CD4-positive, alpha-beta memory T cell (primary cell): ENCODE results near the gene IL36RN. TPM values are rescaled to one million over a fixed set of nuclear protein-coding genes. Genes with fewer than 3 reads are reported as not detected.

Experiments
- CTCF ChIA-PET: fragments of 350-600 bp; sonication (Branson Sonifier 250); formaldehyde crosslinking; loops from one replicate; lab custom pipeline; 2021; ENCODE audit warnings: inconsistent platforms; ENCODE audit not compliant: partially characterized antibody; lab: Charles Lee
- POLR2A ChIA-PET: fragments of 350-600 bp; sonication (Branson Sonifier 250); formaldehyde crosslinking; loops from one replicate; lab custom pipeline; 2021; ENCODE audit not compliant: partially characterized antibody; lab: Charles Lee
- DNase-seq, 5 donors: peaks; one replicate each; pipeline versions ENCODE4 v3.0.0 to v3.0.0-alpha.2; 2020 to 2022; ENCODE audit warnings: mixed read lengths in 1 of 5
- H3K27ac ChIP-seq: one replicate; pipeline ENCODE4 v1.7.0; 2013; ENCODE audit warnings: low read depth, low read length
- H3K27me3 ChIP-seq: 2 replicates; pipeline ENCODE4 v1.7.0; 2013; ENCODE audit warnings: mild to moderate bottlenecking, low read length, moderate library complexity; ENCODE audit not compliant: insufficient read depth
- H3K36me3 ChIP-seq: 2 replicates; pipeline ENCODE4 v1.7.0; 2013; ENCODE audit warnings: mild to moderate bottlenecking, low read length, moderate library complexity; ENCODE audit not compliant: insufficient read depth
- H3K4me1 ChIP-seq: 2 replicates; pipeline ENCODE4 v1.7.0; 2013; ENCODE audit warnings: mild to moderate bottlenecking, low read length, moderate library complexity; ENCODE audit not compliant: insufficient read depth
- H3K4me3 ChIP-seq, 2 donors: one replicate each; pipeline ENCODE4 v1.7.0; 2013; ENCODE audit warnings: low read length in 2 of 2, mild to moderate bottlenecking in 1 of 2
- H3K9me3 ChIP-seq, 2 donors: one replicate each; pipeline ENCODE4 v1.7.0; 2013; ENCODE audit warnings: low read length in 2 of 2, control low read depth in 1 of 2; ENCODE audit not compliant: control insufficient read depth in 1 of 2
- H3K27ac Mint-ChIP-seq, 7 donors: one replicate each; pipeline ENCODE4 v1.8.0; 2020 to 2021; ENCODE audit warnings: mixed read lengths in 7 of 7, mild to moderate bottlenecking in 6 of 7, inconsistent platforms in 3 of 7, moderate library complexity in 3 of 7
- H3K27me3 Mint-ChIP-seq, 2 donors: one replicate each; pipeline ENCODE4 v1.8.0; 2020 to 2021; ENCODE audit warnings: mixed read lengths in 2 of 2
- H3K36me3 Mint-ChIP-seq, 2 donors: one replicate each; pipeline ENCODE4 v1.8.0; 2020 to 2021; ENCODE audit warnings: mixed read lengths in 2 of 2, inconsistent platforms in 1 of 2, mild to moderate bottlenecking in 1 of 2
- H3K4me1 Mint-ChIP-seq, 4 donors: one replicate each; pipeline ENCODE4 v1.8.0; 2020 to 2021; ENCODE audit warnings: mixed read lengths in 4 of 4, mild to moderate bottlenecking in 1 of 4
- H3K4me3 Mint-ChIP-seq, 8 donors: one replicate each; pipeline ENCODE4 v1.8.0; 2020 to 2021; ENCODE audit warnings: mixed read lengths in 8 of 8, mild to moderate bottlenecking in 7 of 8, moderate library complexity in 6 of 8, inconsistent platforms in 3 of 8
- H3K9me3 Mint-ChIP-seq, 8 donors: one replicate each; pipeline ENCODE4 v1.8.0; 2020 to 2021; ENCODE audit warnings: mixed read lengths in 8 of 8, mild to moderate bottlenecking in 5 of 8, inconsistent platforms in 3 of 8, moderate library complexity in 1 of 8
- intact Hi-C: fragments of 100-400 bp; cut with micrococcal nuclease; formaldehyde crosslinking; loops from one replicate; pipeline ENCODE4 v1.15.1; 2023
- polyA plus RNA-seq, 2 donors: library from polyadenylated mRNA; unstranded; fragments of 300-500 nt; fragmentation: Illumina TruSeq; gene quantifications; one replicate each; pipeline ENCODE4 v1.2.3, GENCODE V29; 2021
- total RNA-seq, 2 experiments: library from RNA; stranded (reverse); gene quantifications; one replicate each; pipeline ENCODE4 v1.2.3, GENCODE V29; 2021

The IL36RN gene
- total and polyA plus RNA-seq, 4 experiments from 2014 or later, result not detected

DNA sequence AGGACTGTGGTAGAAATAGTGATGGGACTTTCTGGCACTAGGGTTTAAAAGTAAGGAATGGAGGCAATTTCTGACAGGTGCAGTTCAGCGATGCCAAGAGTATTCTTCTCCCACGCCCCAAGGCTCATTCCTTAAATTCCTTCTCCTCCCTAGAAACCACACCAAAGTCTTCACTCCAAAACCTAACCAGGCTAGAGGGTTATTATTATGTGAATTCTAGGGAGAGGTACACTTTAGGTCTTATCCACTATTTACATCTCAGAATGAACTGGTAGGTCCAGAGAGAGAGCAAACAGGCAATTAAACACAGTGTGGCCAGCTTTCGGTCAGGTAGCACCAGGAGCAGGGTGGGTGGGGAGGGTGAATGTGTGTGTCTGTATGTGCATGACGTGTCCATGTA lies 20.1 kb downstream of the IL36RN start:
- Mint-ChIP-seq H3K4me3 (no peak overlapping the region), H3K4me1 (peaks cover 2 to 6% (median 4%) of the 10 kb centered on the region in 4 donors), H3K27me3 (peaks cover 4 to 9% of the 10 kb centered on the region in 2 donors), H3K9me3 (peaks cover 0 to 2% (median 0%) of the 10 kb centered on the region in 8 donors), H3K36me3 (no peaks in the 10 kb centered on the region), H3K27ac (no peak overlapping the region)
- no peak overlapping the region for H3K27ac ChIP-seq
- no peaks in the 10 kb centered on the region for H3K27me3 ChIP-seq
- no peak for DNase-seq
- POLR2A ChIA-PET, result no interaction called here
- CTCF ChIA-PET, result interaction anchor here (1.3 to 2.1 kb wide), 7 partner anchors 11 to 311 kb away, joined by 3 to 10 read pairs (median 4); partner anchors contain the start of gene IL36RN
- H3K9me3 ChIP-seq, result no peaks in the 10 kb centered on the region
- peaks cover 4% of the 10 kb centered on the region for H3K4me1 ChIP-seq
- intact Hi-C loops, result no loop called here
- H3K36me3 ChIP-seq, result no peaks in the 10 kb centered on the region
- no peak overlapping the region for H3K4me3 ChIP-seq

- H3K36me3 ChIP-seq, result no peaks in the 10 kb centered on the region
- DNase-seq, result peak; percentile 15 to 44 (median 18)
- Mint-ChIP-seq H3K27ac (no peak overlapping the region), H3K4me1 (peaks cover 0 to 2% (median under 1%) of the 10 kb centered on the region in 4 donors), H3K36me3 (no peaks in the 10 kb centered on the region), H3K27me3 (peaks cover 4 to 13% of the 10 kb centered on the region in 2 donors), H3K4me3 (no peak overlapping the region), H3K9me3 (peaks cover 0 to 2% (median 0%) of the 10 kb centered on the region in 8 donors)
- H3K9me3 ChIP-seq, result no peaks in the 10 kb centered on the region
- POLR2A ChIA-PET, result interaction anchor here (1.0 kb wide), 1 partner anchor 9 kb away, joined by 4 read pairs; no protein-coding TSS in a partner anchor
- H3K4me3 ChIP-seq, result no peak overlapping the region
- no peaks in the 10 kb centered on the region for H3K27me3 ChIP-seq
- H3K4me1 ChIP-seq, result no peaks in the 10 kb centered on the region
- intact Hi-C loops, result loop anchor here (5.0 kb wide), 2 partner anchors 83 to 122 kb away; no protein-coding TSS in a partner anchor
- CTCF ChIA-PET, result interaction anchor here (0.7 to 2.1 kb wide), 24 partner anchors 8 to 310 kb away, joined by 3 to 11 read pairs (median 4); partner anchors contain the start of genes IL1F10, IL36G and IL36RN
- no peak overlapping the region for H3K27ac ChIP-seq
These were observed 21.1 kb downstream of the IL36RN start for GRCh38 chr2:113080134-113080533.

- ChIA-PET CTCF (interaction anchor here (1.2 to 2.1 kb wide), 4 partner anchors 8 to 25 kb away, joined by 3 to 10 read pairs (median 3); no protein-coding TSS in a partner anchor), POLR2A (no interaction called here)
- Mint-ChIP-seq H3K36me3 (no peaks in the 10 kb centered on the region), H3K9me3 (peaks cover 0 to 2% (median 0%) of the 10 kb centered on the region in 8 donors), H3K4me3 (no peak overlapping the region), H3K27ac (no peak overlapping the region), H3K4me1 (no peaks in the 10 kb centered on the region), H3K27me3 (peaks cover 8 to 16% of the 10 kb centered on the region in 2 donors)
- Histone ChIP-seq H3K27me3 (no peaks in the 10 kb centered on the region), H3K9me3 (no peaks in the 10 kb centered on the region), H3K27ac (no peak overlapping the region), H3K4me1 (no peaks in the 10 kb centered on the region), H3K4me3 (no peak overlapping the region), H3K36me3 (no peaks in the 10 kb centered on the region)
- intact Hi-C loops, result loop anchor here (5.0 kb wide), 2 partner anchors 84 to 121 kb away; no protein-coding TSS in a partner anchor
- no peak for DNase-seq
These were observed 22.7 kb downstream of the IL36RN start for GRCh38 chr2:113081488-113082210.

GRCh38 chr2:113083296-113083695 lies 24.3 kb downstream of the IL36RN start:
- CTCF ChIA-PET, result interaction anchor here (0.9 to 1.4 kb wide), 3 partner anchors 10 to 19 kb away, joined by 3 to 4 read pairs (median 3); no protein-coding TSS in a partner anchor
- Mint-ChIP-seq H3K9me3 (peaks cover 0 to 4% (median 2%) of the 10 kb centered on the region in 8 donors), H3K4me1 (no peaks in the 10 kb centered on the region), H3K4me3 (no peak overlapping the region), H3K36me3 (no peaks in the 10 kb centered on the region), H3K27me3 (peaks cover 8 to 16% of the 10 kb centered on the region in 2 donors), H3K27ac (no peak overlapping the region)
- Histone ChIP-seq H3K27ac (no peak overlapping the region), H3K27me3 (no peaks in the 10 kb centered on the region), H3K4me1 (no peaks in the 10 kb centered on the region), H3K4me3 (no peak overlapping the region), H3K9me3 (no peaks in the 10 kb centered on the region), H3K36me3 (no peaks in the 10 kb centered on the region)
- no peak for DNase-seq
- POLR2A ChIA-PET, result no interaction called here
- intact Hi-C loops, result loop anchor here (5.0 kb wide), 2 partner anchors 86 to 119 kb away; no protein-coding TSS in a partner anchor

GRCh38 chr2:113084249-113085000 lies 25.4 kb downstream of the IL36RN start:
- intact Hi-C loops, result loop anchor here (5.0 kb wide), 2 partner anchors 87 to 118 kb away; no protein-coding TSS in a partner anchor
- H3K9me3 Mint-ChIP-seq, result peaks cover 0 to 4% (median 2%) of the 10 kb centered on the region in 8 donors
- ChIA-PET CTCF (no interaction called here), POLR2A (no interaction called here)
- no peaks in the 10 kb centered on the region for H3K27me3 ChIP-seq
- no peaks in the 10 kb centered on the region for H3K36me3 Mint-ChIP-seq
- H3K4me3 ChIP-seq, result no peak overlapping the region
- no peaks in the 10 kb centered on the region for H3K36me3 ChIP-seq
- no peaks in the 10 kb centered on the region for H3K4me1 Mint-ChIP-seq
- no peaks in the 10 kb centered on the region for H3K4me1 ChIP-seq
- no peak overlapping the region for H3K4me3 Mint-ChIP-seq
- peak in 1 of 5 donors; percentile 19 for DNase-seq
- H3K27ac ChIP-seq, result no peak overlapping the region
- no peak overlapping the region for H3K27ac Mint-ChIP-seq
- H3K9me3 ChIP-seq, result no peaks in the 10 kb centered on the region
- peaks cover 8 to 14% of the 10 kb centered on the region in 2 donors for H3K27me3 Mint-ChIP-seq

DNA sequence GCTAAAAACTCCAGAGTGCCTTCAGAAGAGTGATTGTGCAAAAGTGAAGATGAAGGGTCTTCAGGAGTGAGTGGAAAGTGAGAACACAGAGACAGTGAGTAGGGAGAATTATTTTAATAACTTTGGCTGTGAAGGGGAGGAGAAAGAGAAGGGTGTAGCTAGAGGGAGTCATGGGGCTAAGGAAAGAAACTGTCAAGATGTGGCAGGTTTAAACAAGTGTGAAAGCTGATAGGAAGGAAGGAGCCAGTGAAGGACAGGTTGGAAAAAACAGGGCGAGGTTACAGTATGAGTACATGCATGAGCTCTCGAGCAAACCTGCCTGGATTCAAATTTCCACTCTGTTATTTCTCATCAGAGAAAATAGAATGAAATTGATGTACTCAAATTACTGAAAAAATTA lies 26.5 kb downstream of the IL36RN start:
- POLR2A ChIA-PET, result no interaction called here
- Histone ChIP-seq H3K4me1 (no peaks in the 10 kb centered on the region), H3K36me3 (no peaks in the 10 kb centered on the region), H3K9me3 (no peaks in the 10 kb centered on the region), H3K4me3 (no peak overlapping the region), H3K27ac (no peak overlapping the region), H3K27me3 (no peaks in the 10 kb centered on the region)
- Mint-ChIP-seq H3K4me1 (no peaks in the 10 kb centered on the region), H3K27me3 (peaks cover 8 to 14% of the 10 kb centered on the region in 2 donors), H3K9me3 (peaks cover 0 to 4% (median 2%) of the 10 kb centered on the region in 8 donors), H3K27ac (no peak overlapping the region), H3K36me3 (no peaks in the 10 kb centered on the region), H3K4me3 (no peak overlapping the region)
- intact Hi-C loops, result no loop called here
- no peak for DNase-seq
- CTCF ChIA-PET, result interaction anchor here (1.4 kb wide), 1 partner anchor 119 kb away, joined by 4 read pairs; no protein-coding TSS in a partner anchor
